Effector CD4-positive, alpha-beta T cell (primary cell): ENCODE results near the gene FOXI2. TPM values are rescaled to one million over a fixed set of nuclear protein-coding genes. Genes with fewer than 3 reads are reported as not detected.

ENCODE experiments used
- DNase-seq: peaks from one replicate; pipeline ENCODE4 v3.0.0-alpha.2; 2020
- total RNA-seq: gene quantifications from one replicate; lab custom pipeline; 2026; lab: John Stamatoyannopoulos, UW

Gene FOXI2
- total RNA-seq = not detected

GRCh38 chr10:127736915-127737562 is at the start of gene FOXI2:
FOXI2 (plus strand) TSS chr10:127737185; CDS start chr10:127737274, 89 bp downstream.
- DNase-seq = no peak

GRCh38 chr10:127687548-127687947 is 49.4 kb upstream of the FOXI2 start:
- DNase-seq = no peak

- DNase-seq = no peak
These were observed 46.7 kb upstream of the FOXI2 start for GRCh38 chr10:127690176-127690835.

GRCh38 chr10:127694580-127695193 is 42.3 kb upstream of the FOXI2 start:
- DNase-seq = no peak

GRCh38 chr10:127695431-127695830 is 41.6 kb upstream of the FOXI2 start:
- DNase-seq = no peak

- DNase-seq = no peak
These were observed 38.1 kb upstream of the FOXI2 start for GRCh38 chr10:127698886-127699285.

GRCh38 chr10:127699311-127699710 is 37.7 kb upstream of the FOXI2 start:
- DNase-seq = no peak

GRCh38 chr10:127702271-127702670 is 34.7 kb upstream of the FOXI2 start:
- DNase-seq = no peak

- DNase-seq = no peak
These were observed 21.7 kb upstream of the FOXI2 start for GRCh38 chr10:127715249-127715648.

- no peak for DNase-seq
These were observed 21.1 kb upstream of the FOXI2 start for GRCh38 chr10:127715782-127716378.

GRCh38 chr10:127720142-127720541 is 16.8 kb upstream of the FOXI2 start:
- no peak for DNase-seq

- DNase-seq = no peak
These were observed 16.1 kb upstream of the FOXI2 start for GRCh38 chr10:127720903-127721302.

- DNase-seq = no peak
These were observed 2.2 kb upstream of the FOXI2 start for GRCh38 chr10:127734753-127735152.

- DNase-seq = no peak
These were observed 1.8 kb upstream of the FOXI2 start for GRCh38 chr10:127735156-127735555.

- no peak for DNase-seq
These were observed 1.2 kb upstream of the FOXI2 start for GRCh38 chr10:127735723-127736221.

- DNase-seq = no peak
These were observed 617 bp upstream of the FOXI2 start for GRCh38 chr10:127736222-127736914.

GRCh38 chr10:127737563-127738511 is 852 bp downstream of the FOXI2 start:
- DNase-seq = no peak

GRCh38 chr10:127738512-127739424 is 1.8 kb downstream of the FOXI2 start:
- DNase-seq = no peak

GRCh38 chr10:127739908-127740307 is 2.9 kb downstream of the FOXI2 start:
- no peak for DNase-seq

GRCh38 chr10:127740596-127740995 is 3.6 kb downstream of the FOXI2 start:
- DNase-seq = no peak

- no peak for DNase-seq
These were observed 6.2 kb downstream of the FOXI2 start for GRCh38 chr10:127743205-127743604.
